NCI-H1930 (cell line): ENCODE data around the gene ITPRIPL1.

Experiments
- DNase-seq, 2 experiments: peaks; one replicate each; lab custom pipeline; 2025; lab: John Stamatoyannopoulos, UW

The ITPRIPL1 gene

DNA sequence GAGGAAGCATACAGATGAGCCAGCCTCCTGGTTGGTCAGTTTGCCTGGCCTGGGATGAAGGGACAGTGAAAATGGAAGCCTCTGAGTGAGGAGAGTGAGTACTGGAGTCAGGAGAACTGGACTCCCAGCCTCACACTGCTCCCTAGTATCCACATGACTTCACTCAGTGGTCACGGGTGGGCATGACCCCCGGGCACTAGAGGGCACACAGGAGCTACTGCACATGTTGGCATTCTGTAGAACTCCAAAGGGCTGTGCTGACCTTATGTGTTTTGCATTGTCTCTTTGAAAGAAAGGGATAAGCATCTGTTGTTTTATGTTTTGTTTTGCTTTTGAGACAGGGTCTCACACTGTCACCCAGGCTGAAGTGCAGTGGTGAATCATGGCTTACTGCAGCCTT is 34.2 kb downstream of the ITPRIPL1 start:
- no peak for DNase-seq

GRCh38 chr2:96359866-96360265 is 34.7 kb downstream of the ITPRIPL1 start:
- no peak for DNase-seq

DNA sequence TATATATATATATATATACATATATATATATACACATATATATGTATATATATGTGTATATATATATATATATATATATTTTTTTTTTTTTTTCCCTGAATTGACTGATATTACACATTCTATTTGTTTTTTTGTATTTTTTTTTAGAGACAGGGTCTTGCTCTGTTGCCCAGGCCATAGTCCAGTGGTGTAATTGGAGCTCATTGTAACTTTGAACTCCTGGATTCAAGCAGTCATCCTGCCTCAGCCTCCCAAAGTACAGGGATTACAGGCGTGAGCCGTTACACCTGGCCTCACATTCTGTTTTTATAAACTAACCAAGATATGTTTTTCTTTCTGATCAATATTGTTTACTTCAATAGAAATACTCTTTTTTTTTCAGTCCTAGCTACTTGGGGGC is 36.6 kb downstream of the ITPRIPL1 start:
- DNase-seq: no peak

GRCh38 chr2:96369186-96369585 is 44.1 kb downstream of the ITPRIPL1 start:
- no peak for DNase-seq

GRCh38 chr2:96374211-96374951 is 49.3 kb downstream of the ITPRIPL1 start:
- DNase-seq: no peak
